ELF-1 (cell line): ENCODE measurements around the gene CYP2E1.
"Not testable (repeated sequence)": the region's sequence is repeated elsewhere in the genome, so short reads cannot be mapped to it uniquely, and the experiment has no call there.

Source experiments
- DNase-seq: peaks from one replicate; pipeline ENCODE4 v3.0.0-alpha.2; 2016; ENCODE audit warnings: low read depth, low spot score

Gene CYP2E1

DNA sequence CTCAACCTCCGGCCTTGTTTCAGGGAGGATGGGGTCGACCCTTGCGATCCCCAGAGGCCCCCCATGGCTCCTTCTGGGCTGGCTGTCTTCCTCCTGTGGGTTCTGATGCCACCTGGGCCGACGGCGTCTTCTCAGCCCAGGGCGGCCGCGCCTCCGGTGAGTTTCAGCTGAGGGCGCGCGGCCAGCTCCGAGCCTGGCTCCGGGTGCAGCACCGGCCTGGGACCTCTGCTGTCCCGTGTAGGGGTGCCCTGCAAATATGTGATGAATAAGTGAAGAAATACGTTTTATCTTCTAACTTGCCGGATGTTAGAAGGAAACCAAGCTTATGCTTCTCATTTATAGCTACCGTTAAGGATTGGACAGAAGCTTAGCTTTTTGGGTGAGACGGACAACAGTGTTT, 42.6 kb downstream of the CYP2E1 start:
- DNase-seq = not testable (repeated sequence)

DNA sequence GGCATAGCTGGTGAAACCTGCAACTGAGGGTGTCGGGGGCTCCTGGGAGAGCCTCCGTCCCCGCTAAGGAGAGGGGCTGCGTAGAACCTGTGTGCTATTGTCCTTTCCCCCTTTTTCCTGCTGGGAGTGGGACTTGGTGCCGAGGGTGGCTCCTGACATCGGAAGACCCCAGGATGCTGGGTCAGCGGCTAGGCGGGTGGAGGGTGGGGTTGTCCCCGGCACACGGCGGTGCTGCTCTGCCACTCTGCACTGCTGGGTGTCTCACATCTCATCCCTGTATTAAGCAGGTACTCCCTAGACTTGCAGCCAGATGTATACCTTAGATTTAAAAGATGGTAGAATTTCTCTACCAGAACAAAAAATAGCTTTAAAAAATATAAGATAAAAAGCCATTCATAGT, 44.9 kb downstream of the CYP2E1 start:
- DNase-seq = not testable (repeated sequence)

GRCh38 chr10:133573460-133573859, 46.3 kb downstream of the CYP2E1 start:
- DNase-seq = not testable (repeated sequence)

DNA sequence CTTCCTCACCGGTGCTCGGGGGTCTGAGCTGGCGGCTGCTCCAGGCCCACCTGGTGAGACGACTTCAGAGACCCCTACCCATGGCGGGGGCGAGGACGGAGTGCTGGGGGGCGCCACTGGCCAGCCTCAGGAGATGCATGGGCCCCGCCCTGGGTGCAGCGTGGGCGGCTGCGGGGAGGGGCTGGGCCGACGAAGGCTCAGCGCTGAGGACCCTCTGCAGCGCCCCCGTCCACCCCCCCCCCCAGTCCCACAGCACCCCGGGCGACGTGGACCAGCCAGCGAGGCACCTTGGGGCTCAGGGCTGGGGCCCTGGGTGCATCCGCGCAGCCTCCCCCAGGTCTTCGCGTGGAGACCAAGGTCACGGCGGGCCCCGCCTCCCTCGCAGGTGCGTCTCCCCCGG, 49.9 kb downstream of the CYP2E1 start:
- not testable (repeated sequence) for DNase-seq
